G401.6 (cell line): ENCODE measurements around the gene TNFSF8.

Experiments used
- FAIRE-seq: peaks from 2 replicates; lab custom pipeline; 2012; peaks lifted over from hg19 to GRCh38; lab: Jason Lieb, UNC

The TNFSF8 gene

DNA sequence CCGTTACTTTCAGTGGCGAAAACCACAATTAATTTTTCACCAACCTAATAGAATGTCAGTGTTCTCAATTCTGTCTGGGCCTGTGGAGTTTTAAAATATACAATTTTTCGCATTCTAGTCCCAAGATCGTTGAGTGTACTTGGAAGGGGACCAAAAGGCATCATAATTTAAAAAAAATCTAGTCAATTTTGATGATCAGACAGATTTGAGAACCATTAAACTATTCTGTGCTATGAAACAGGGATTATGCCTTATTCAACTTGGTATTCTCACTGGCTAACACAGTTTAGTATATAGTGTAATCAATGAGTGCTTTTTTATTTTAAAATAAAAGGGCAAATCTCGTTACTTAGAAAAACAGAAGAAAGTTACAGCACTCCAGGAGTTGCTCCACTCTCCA is 63.1 kb downstream of the TNFSF8 start:
- no peak for FAIRE-seq

DNA sequence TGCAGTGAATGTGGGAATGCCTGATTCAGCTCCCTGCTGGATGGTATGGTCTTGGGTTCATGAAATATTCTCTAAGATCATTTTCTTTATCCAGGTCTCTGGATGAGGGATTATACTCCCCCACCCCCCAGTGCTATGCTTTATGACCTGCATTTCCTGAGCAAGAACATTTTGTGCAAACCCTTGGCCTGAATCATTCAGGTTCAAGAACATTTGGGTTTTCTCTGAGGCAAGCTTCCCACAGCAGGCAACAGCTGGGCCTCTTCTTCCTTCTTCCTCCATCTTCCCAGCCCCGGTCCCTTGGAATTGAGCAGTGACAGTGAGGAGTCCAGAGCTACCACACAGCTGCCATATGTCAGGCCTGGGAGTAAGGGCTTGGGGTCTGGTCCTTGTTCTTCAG is 65.9 kb downstream of the TNFSF8 start:
- no peak for FAIRE-seq

DNA sequence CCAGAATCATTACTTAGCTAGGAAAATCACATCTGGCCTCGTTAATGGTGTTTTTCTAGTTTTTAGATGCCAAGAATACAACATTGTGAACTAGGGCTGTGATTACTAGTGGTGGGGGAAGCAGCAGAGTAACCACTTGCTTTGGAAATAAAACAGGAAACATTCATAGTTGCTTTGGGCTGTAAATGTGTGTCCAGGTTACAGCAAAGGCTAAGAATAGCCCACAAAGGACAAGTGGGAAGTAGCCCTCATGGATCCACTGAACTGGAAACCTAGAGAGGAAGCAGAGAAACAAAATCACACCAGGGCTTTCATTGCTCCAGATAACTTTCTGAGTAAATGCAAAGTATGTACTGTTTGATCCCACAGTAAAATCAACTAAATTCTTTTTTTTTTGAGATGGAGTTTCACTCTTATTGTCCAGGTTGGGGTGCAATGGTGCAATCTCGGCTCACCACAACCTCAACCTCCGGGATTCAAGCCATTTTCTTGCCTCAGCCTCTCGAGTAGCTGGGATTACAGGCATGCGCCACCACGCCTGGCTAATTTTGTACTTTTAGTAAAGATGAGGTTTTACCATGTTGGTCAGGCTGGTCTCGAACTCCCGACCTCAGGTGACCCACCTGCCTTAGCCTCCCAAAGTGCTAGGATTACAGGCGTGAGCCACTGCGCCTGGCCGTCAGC is 68.3 kb downstream of the TNFSF8 start:
- no peak for FAIRE-seq

DNA sequence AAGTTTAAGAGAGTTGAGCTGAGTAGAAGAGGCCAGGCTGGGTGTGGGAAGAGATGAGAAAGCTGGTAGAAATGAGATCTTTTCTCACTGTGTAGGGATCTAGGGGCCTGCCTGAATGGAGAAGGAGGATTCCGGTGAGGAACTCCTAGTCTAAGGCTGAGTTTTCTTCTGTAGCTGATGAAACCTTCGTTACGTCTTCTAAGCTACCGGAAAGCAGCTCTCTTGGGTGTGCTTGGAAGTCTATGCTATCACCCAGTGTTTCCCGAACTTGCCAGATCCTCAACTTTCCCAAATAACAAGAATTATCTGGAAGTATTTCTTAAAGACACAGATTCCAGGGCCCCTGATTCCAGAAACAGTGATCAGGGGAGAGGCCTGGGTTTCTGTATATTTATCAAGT is 69.1 kb downstream of the TNFSF8 start:
- FAIRE-seq, result no peak

DNA sequence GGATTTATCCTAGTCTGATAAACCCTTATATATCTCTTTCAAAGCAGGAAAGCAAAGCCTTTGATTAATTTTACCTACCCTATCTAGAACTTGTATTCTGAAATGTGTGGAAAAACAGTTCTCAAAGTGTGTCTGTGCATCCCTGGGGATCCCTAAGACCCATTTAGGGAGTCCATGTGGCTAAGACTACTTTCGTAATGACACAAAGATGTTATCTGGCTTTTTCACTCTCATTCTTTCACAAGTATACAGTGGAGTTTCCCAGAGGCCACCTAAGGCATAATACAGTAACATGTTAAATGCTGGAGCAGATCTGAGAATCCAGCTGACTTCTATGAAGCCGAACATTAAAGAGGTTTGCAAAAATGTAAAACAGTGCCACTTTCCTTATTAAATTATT is 70.2 kb downstream of the TNFSF8 start:
- no peak for FAIRE-seq

DNA sequence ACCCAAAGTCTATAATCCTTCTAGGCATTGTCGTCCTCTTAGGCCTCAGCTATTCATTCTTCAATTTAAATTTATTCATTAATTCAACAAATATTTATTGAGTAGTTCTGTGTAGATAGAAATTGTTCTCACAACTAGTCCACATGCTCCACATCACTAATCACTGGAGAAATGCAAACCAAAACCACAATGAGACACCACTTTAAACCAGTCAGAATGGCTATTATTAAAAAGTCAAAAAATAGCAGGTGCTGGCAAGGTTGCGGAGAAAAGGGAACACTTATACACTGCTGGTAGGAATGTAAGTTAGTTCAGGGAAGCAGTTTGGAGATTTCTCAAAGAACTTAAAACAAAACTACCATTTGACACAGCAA is 73.5 kb downstream of the TNFSF8 start:
- no peak for FAIRE-seq

DNA sequence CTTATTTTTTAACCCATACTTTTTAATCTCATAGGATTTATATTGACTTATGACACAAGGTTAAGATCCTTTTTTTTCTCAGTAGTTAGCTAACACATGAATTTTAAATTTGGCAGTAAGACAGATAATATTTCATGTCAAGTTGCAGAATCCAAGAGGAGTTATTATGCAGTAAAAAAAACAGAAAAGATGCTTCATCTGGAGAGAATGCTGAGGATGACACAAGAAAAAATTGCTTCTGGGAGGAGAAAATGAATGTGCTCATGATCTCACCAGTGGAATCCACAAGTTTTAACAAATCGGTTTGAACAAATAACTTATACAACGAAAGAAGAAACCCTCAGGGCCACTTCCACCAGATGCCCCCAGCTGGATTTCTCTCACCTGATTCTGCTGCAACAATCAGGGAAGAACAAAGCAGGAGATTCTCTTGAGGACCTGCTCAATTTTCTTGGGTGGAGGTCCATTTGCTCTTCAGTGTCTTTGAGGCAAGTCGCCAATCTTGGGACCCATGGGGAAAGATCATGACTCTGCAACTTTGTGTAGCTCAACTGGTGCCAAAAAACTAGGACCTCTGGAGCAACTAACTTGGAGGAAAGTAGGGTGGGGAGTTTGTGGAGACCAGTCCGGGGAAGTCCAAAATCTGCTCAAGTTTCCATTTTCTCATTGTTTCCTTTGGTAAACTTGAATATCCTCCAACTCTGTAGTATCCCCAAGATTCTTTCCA is 74.0 kb downstream of the TNFSF8 start:
- no peak for FAIRE-seq

DNA sequence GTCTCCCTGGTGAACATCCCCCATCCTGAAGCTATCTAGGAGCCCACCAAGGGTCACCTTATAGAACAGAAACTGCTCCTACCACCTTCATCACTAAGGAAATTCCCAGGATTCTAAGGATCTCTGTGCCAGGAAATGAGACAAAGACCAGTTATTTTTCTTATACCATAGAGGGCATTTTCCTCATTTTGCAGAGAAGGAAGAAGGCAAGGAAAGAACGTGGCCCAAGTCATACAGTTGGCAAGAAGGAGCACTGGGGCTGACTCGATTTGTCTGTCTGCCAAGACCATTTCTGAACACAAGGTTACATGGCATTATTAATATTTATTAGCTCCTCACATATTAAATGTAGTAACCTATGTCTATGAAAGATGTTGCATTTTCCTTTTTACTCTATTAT is 74.9 kb downstream of the TNFSF8 start:
- FAIRE-seq, result no peak

DNA sequence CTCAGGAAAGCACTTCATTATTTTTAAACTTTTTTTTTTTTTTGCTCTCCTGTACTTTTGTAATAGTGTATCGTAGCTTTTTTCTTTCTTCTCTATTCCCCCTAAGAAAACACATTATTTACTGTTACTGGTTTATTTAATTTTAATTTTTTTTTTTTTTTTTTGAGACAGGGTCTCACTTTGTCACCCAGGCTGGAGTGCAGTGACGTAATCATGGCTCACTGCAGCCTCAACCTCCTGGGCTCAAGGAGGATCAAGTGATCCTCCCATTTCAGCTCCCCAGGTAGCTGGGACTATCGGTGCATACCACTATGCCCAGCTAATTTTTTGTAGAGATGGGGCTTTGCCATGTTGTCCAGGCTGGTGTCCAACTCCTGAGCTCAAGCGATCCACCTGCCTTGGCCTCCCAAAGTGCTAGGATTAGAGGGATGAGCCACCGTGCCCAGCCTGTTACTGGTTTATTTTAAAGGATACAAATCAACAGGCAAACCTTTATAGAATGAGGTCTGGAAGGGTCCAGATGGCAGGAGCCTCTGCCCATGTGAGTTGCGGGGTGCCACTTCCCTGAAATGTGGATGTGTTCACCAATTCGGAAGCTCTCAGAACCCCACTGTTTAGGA is 75.5 kb downstream of the TNFSF8 start:
- FAIRE-seq, result no peak

DNA sequence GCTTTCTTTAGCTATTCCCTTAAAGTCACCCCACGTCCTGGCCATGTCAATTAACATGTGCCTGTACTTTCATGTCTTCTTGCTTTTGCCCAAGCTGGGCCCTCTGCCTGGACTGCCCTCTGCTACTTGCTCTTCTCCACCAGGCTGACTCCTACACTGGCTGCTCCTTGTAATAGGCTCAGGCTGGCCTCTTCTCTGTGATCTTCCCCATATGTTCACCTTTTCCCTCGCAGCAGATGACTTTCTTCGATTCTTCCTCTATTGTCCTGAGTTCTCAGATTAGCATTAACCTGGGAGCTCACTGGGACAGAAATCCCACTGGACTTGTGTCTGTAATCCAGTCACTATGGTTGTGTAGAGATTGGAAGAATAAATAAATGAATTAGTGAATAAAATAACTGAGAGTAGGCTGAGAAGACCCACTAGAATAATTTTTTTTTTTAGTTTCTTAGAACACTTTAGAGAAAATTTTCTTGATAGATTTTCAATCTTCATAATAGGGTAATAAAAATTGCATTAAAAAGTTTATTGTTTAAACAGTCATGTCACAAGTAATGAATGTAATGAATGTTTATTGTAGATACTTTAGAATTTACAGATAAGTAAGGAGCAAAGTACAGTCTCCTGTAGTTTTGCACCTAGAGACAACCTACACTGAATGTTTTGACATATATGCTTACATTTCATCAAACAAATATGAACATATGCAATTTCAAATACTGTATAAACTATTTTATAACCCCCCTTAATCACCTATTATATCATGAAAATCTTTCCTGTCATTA is 77.1 kb downstream of the TNFSF8 start:
- FAIRE-seq, result no peak

DNA sequence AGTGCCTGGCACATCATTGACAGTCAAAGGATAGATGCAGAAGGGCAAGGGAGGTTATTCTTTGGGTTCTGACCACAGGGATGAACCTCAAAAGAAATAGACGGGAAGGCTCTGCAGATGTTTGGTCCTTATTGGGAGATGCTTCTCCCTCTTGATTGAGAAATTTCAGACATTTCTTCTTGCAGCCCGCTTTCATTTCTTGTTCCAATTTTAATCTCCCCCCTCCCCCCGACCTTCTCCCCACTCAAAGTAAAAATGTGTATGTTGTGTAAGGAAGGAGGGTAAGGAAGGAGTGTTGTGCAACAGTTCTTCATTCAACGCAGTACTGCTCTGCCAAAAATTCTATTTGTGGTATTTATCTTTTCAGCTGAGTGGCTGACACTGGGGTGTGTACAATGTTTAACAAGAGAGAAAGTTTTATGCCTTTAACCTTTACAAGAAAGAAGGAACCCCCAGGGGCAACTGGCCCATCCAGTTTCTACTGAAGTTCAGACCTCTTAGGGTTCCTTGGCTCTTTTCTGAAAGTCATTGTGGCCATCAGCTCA is 78.3 kb downstream of the TNFSF8 start:
- no peak for FAIRE-seq

DNA sequence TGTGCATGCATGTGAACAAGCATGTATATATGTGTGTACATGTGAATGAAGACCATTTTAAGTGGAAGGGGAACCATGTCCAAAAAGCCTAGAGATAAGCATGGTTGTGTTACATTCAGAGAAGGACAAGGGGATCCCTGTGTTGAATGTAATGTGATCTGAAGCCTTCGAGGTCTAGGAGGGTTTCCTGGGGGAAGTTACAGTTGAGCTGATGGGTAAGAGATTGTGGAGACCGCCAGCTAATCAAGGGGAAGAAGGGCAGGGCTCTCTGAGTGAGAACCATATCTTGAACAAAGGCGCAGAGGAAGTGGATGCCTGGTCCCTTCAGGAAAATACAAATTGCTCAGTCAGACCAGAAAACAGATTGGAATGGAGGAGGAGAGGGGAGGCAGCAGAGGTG is 79.1 kb downstream of the TNFSF8 start:
- no peak for FAIRE-seq
